ENCODE measurements around the gene CCDC78. TPM values are rescaled to one million over a fixed set of nuclear protein-coding genes. Genes with fewer than 3 reads are reported as not detected.

Gene CCDC78
- total and polyA plus RNA-seq, 2 of the 4 experiments (the other 2 are of a cell fraction), result 0.54 to 4.6 TPM

DNA sequence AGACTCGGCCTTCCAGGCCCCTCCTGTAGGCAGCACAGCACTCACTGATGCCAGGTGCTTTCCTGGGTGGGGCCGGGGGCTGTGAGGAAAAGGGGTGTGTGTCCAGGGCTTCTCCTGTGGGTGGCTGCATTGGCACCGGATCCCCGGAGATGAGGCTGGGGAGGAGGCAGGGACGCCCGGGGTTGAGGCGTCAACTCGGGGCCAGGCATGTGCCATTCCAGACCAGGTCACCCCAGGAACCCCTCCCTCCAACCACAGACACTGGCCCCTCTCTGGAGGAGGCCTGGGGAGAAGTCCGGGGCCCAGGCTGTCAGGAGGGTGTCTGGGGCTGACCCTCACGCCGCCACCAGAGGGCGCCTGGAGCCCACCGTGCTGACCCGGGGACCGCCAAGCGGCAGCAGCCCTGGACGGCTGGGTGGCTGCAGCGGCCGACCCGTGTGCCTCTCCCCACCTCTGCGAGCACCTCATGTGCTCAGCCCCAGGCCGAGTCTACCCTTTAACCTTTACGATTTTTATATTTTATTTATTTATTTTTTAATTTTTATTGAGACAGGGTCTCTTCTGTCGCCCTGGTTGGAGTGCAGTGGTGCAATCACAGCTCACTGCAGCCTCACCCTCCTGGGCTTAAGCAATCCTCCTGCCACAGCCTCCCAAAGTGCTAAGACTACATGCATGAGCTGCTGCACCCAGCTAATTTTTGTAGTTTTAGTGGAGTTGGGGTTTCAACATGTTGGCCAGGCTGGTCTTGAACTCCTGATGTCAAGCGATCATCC, 14.5 kb downstream of the CCDC78 start:
- in situ Hi-C loops (cut with MboI; ENCODE audit: low sequenced_read_pairs) (loop anchor here (5.0 to 25.0 kb wide), 2 partner anchors 76 to 351 kb away; partner anchors contain the start of genes CHTF18, RPUSD1 and SSTR5), intact Hi-C loops (cut with micrococcal nuclease) (loop anchor here (2.0 to 5.0 kb wide), 3 partner anchors 77 to 343 kb away; partner anchors contain the start of genes CHTF18, RPUSD1 and SOX8), dilution Hi-C loops (cut with HindIII; ENCODE audit: low sequenced_read_pairs, unreplicated experiment) (no loop called here)
- H3K9me3 ChIP-seq (ENCODE audit: control insufficient read depth, insufficient read depth, low read length), result no peaks in the 10 kb centered on the region
- peaks cover 0 to 10% of the 10 kb centered on the region in 2 experiments; a peak in 1 of 4 replicates for H3K79me1 ChIP-seq (ENCODE audit: low read depth in 1 of 2, low read length in 2 of 2)
- H3K27me3 ChIP-seq (ENCODE audit: control insufficient read depth, insufficient read depth, low read length), result peaks cover 14% of the 10 kb centered on the region
- H2BK5ac ChIP-seq (ENCODE audit: low read depth, low read length, poor library complexity, severe bottlenecking), result no peak overlapping the region
- H3K27ac ChIP-seq (ENCODE audit: insufficient read depth, low read length), result no peak overlapping the region
- H4K5ac ChIP-seq (ENCODE audit: low read depth, low read length), result no peak overlapping the region
- DNase-seq (peak; percentile 50), ATAC-seq (ENCODE audit: low read depth) (peak; percentile 48)
- H3K4ac ChIP-seq (ENCODE audit: low read depth, low read length), result no peak overlapping the region
- no peak overlapping the region for H2BK20ac ChIP-seq (ENCODE audit: low read depth, low read length)
- 31% methylated on average over 6 of the region's 25 CpGs; no CpG with 5 or more reads in 1 of the 2 experiments for WGBS, 2 experiments (ENCODE audit: extremely low coverage in 2 of 2, insufficient read length in 1 of 2)
- H4K91ac ChIP-seq (ENCODE audit: insufficient read depth, low read depth, low read length), result no peak overlapping the region
- H3K18ac ChIP-seq (ENCODE audit: low read depth, low read length), result no peak overlapping the region
- H3K9ac ChIP-seq (ENCODE audit: low read depth, low read length), result no peak overlapping the region
- H3K14ac ChIP-seq (replicated peaks; ENCODE audit: low read depth, low read length), result no peak overlapping the region
- H3K23ac ChIP-seq (ENCODE audit: low read depth, low read length), result no peak overlapping the region
- POLR2A ChIA-PET (ENCODE audit: unreplicated experiment), result no interaction called here
- H2BK15ac ChIP-seq (ENCODE audit: low read depth, low read length), result no peak overlapping the region; the same call in 2 of the 3 replicates
- H2BK120ac ChIP-seq (ENCODE audit: low read depth, low read length), result no peak overlapping the region
- H3K4me2 ChIP-seq (ENCODE audit: low read depth, low read length), result no peak overlapping the region
- peaks cover 14% of the 10 kb centered on the region; the same call in 1 of the 2 replicates for H3K4me1 ChIP-seq (ENCODE audit: control insufficient read depth, insufficient read depth, low read length)
- H2AFZ ChIP-seq (replicated peaks; ENCODE audit: low read length, poor library complexity), result peak overlapping the region; percentile 61
- H4K8ac ChIP-seq (ENCODE audit: low read depth in 2 of 2, low read length in 2 of 2), result no peak overlapping the region
- no peak overlapping the region for H2AK5ac ChIP-seq (ENCODE audit: low read depth, low read length)
- no peaks in the 10 kb centered on the region for H3K36me3 ChIP-seq (ENCODE audit: control insufficient read depth, insufficient read depth, low read length)
- no peak overlapping the region for H3K4me3 ChIP-seq (ENCODE audit: insufficient read depth, low read depth, low read length)
- H4K20me1 ChIP-seq (ENCODE audit: insufficient read depth, low read length), result peaks cover 21% of the 10 kb centered on the region
- TF ChIP-seq RCOR1 (IDR thresholded peaks at IDR 0.05; ENCODE audit: insufficient replicate concordance, low read length) (no peak), CHD1 (IDR thresholded peaks at IDR 0.05; ENCODE audit: low read depth, low read length) (no peak), SMC3 (IDR thresholded peaks at IDR 0.05; ENCODE audit: low read depth, low read length) (peak; percentile 87), MAZ (IDR thresholded peaks at IDR 0.05; ENCODE audit: borderline replicate concordance, low read depth, low read length) (peak; percentile 30; the same call in 1 of the 2 replicates), BHLHE40 (IDR thresholded peaks at IDR 0.05; ENCODE audit: low read depth, low read length) (no peak), POLR2A (IDR thresholded peaks at IDR 0.05; ENCODE audit: low read depth, low read length) (no peak), RFX5 (IDR thresholded peaks at IDR 0.05; ENCODE audit: low read depth, low read length) (no peak), NFE2L2 (IDR thresholded peaks at IDR 0.05; ENCODE audit: low read depth, low read length) (no peak), MXI1 (IDR thresholded peaks at IDR 0.05; ENCODE audit: borderline replicate concordance, low read depth, low read length) (no peak), MAFK (IDR thresholded peaks at IDR 0.05; ENCODE audit: low read depth, low read length) (no peak), RAD21 (IDR thresholded peaks at IDR 0.05; ENCODE audit: low read length) (peak; percentile 90)
- TF ChIP-seq, protein P1, sequence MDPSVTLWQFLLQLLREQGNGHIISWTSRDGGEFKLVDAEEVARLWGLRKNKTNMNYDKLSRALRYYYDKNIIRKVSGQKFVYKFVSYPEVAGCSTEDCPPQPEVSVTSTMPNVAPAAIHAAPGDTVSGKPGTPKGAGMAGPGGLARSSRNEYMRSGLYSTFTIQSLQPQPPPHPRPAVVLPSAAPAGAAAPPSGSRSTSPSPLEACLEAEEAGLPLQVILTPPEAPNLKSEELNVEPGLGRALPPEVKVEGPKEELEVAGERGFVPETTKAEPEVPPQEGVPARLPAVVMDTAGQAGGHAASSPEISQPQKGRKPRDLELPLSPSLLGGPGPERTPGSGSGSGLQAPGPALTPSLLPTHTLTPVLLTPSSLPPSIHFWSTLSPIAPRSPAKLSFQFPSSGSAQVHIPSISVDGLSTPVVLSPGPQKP (IDR thresholded peaks at IDR 0.05; ENCODE audit: borderline replicate concordance, low read depth, low read length), result no peak
- TF ChIP-seq, protein P2, sequence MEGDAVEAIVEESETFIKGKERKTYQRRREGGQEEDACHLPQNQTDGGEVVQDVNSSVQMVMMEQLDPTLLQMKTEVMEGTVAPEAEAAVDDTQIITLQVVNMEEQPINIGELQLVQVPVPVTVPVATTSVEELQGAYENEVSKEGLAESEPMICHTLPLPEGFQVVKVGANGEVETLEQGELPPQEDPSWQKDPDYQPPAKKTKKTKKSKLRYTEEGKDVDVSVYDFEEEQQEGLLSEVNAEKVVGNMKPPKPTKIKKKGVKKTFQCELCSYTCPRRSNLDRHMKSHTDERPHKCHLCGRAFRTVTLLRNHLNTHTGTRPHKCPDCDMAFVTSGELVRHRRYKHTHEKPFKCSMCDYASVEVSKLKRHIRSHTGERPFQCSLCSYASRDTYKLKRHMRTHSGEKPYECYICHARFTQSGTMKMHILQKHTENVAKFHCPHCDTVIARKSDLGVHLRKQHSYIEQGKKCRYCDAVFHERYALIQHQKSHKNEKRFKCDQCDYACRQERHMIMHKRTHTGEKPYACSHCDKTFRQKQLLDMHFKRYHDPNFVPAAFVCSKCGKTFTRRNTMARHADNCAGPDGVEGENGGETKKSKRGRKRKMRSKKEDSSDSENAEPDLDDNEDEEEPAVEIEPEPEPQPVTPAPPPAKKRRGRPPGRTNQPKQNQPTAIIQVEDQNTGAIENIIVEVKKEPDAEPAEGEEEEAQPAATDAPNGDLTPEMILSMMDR (conservative IDR thresholded peaks at IDR 0.05; ENCODE audit: low read depth, low read length), result peak; percentile 90
- H3K9me1 ChIP-seq (ENCODE audit: insufficient read depth, low read length), result no peaks in the 10 kb centered on the region
- no peak overlapping the region for H3K56ac ChIP-seq (ENCODE audit: extremely low read depth, insufficient read depth, low read length)
- CTCF ChIA-PET, result interaction anchor here (0.7 to 1.3 kb wide), 3 partner anchors 72 to 75 kb away, joined by 3 to 6 read pairs (median 3); no protein-coding TSS in a partner anchor
- H2AK9ac ChIP-seq (replicated peaks; ENCODE audit: low read depth, low read length, poor library complexity), result no peak overlapping the region
- no TSS peak for BruUV-seq (replicated peaks)

Measured in IMR-90 (cell line).